A549 (cell line): ENCODE measurements around the gene SH2B2. TPM values are rescaled to one million over a fixed set of nuclear protein-coding genes. Genes with fewer than 3 reads are reported as not detected.
A peak's percentile ranks its signal among the peaks of the same experiment; 100 is the strongest.

Source experiments
- ATAC-seq, 2 experiments: fragments of 200-7000 bp in 1 of 2; fragments of >200 bp in 1 of 2; cut with Nextera tagmentation in 1 of 2; cut with Tn5 transposase in 1 of 2; 3 replicates each; pipeline versions ENCODE4 v1.8.0 to v1.9.1; 2018 to 2020; ENCODE audit warnings: mild to moderate bottlenecking in 1 of 2, moderate library complexity in 1 of 2
- CTCF ChIA-PET: fragments of 300-600 bp; sonication (Branson Sonifier 250); formaldehyde crosslinking; extraction: SDS; loops from one replicate; lab custom pipeline; 2021; ENCODE audit warnings: antibody characterized with exemption, inconsistent platforms; lab: Yijun Ruan, JAX
- POLR2A ChIA-PET: fragments of 350-600 bp; formaldehyde crosslinking; extraction: SDS; loops from one replicate; lab custom pipeline; 2021; ENCODE audit warnings: antibody characterized with exemption, inconsistent platforms; lab: Yijun Ruan, JAX
- DNase-seq, 2 experiments: peaks; one replicate each; pipeline versions ENCODE4 v3.0.0 to v3.0.0-alpha.2; 2011 to 2016; ENCODE audit warnings: low read depth in 1 of 2, low spot score in 1 of 2
- FAIRE-seq: peaks from 2 replicates; lab custom pipeline; 2011; peaks lifted over from hg19 to GRCh38; lab: Jason Lieb, UNC
- H3K27ac ChIP-seq, 2 experiments: fragments of >200 bp; sonication (Bioruptor Twin); formaldehyde crosslinking; 3 replicates each; pipeline ENCODE4 v1.5.1; 2016 to 2017
- H3K4me1 ChIP-seq: fragments of >200 bp; sonication (Bioruptor Twin); formaldehyde crosslinking; 3 replicates; pipeline ENCODE4 v1.6.1; 2016
- H3K4me2 ChIP-seq: fragments of >200 bp; sonication (Bioruptor Twin); formaldehyde crosslinking; 3 replicates; pipeline ENCODE4 v1.6.1; 2016
- H3K4me3 ChIP-seq: fragments of >200 bp; sonication (Bioruptor Twin); formaldehyde crosslinking; 3 replicates; pipeline ENCODE4 v1.5.1; 2016
- H3K9me3 ChIP-seq: fragments of >200 bp; sonication (Bioruptor Twin); formaldehyde crosslinking; 3 replicates; pipeline ENCODE4 v1.6.1; 2016
- CHD4 ChIP-seq: fragments of 200-600 bp; sonication (generic); IDR thresholded peaks from 2 replicates; pipeline ENCODE4 v1.6.1; 2016; ENCODE audit warnings: antibody characterized with exemption, mild to moderate bottlenecking, borderline replicate concordance
- FOSL2 ChIP-seq, 2 experiments: fragments of 450-650 bp in 1 of 2; fragments of >200 bp in 1 of 2; sonication (Bioruptor Twin) in 1 of 2; formaldehyde crosslinking; IDR thresholded peaks; 2 replicates each; pipeline versions ENCODE4 v1.5.0 to v1.6.1; 2016 to 2020; ENCODE audit warnings: mild to moderate bottlenecking in 1 of 2, moderate library complexity in 1 of 2
- FOXS1 ChIP-seq: fragments of 250-450 bp; sonication (Bioruptor Pico); IDR thresholded peaks from 2 replicates; pipeline ENCODE4 v1.5.0; 2020; ENCODE audit warnings: mild to moderate bottlenecking, moderate library complexity
- GATA3 ChIP-seq: IDR thresholded peaks from 2 replicates; pipeline ENCODE4 v1.6.1; 2012; ENCODE audit warnings: borderline replicate concordance
- HEYL ChIP-seq: fragments of 250-450 bp; sonication (Bioruptor Pico); IDR thresholded peaks from 2 replicates; pipeline ENCODE4 v1.8.0; 2021; ENCODE audit warnings: mild to moderate bottlenecking, moderate library complexity
- HOXB13 ChIP-seq: fragments of 250-450 bp; sonication (Bioruptor Pico); IDR thresholded peaks from 2 replicates; pipeline ENCODE4 v1.5.0; 2020; ENCODE audit warnings: low read depth, mild to moderate bottlenecking, moderate library complexity
- HOXB5 ChIP-seq: fragments of 250-450 bp; sonication (Bioruptor Pico); IDR thresholded peaks from 2 replicates; pipeline ENCODE4 v1.5.0; 2020; ENCODE audit warnings: mild to moderate bottlenecking, moderate library complexity
- KDM5A ChIP-seq: fragments of 200-600 bp; sonication (generic); IDR thresholded peaks from 2 replicates; pipeline ENCODE4 v1.6.1; 2016; ENCODE audit warnings: antibody characterized with exemption, mild to moderate bottlenecking
- MYC ChIP-seq: IDR thresholded peaks from 2 replicates; pipeline ENCODE4 v1.6.1; 2012; ENCODE audit warnings: mild to moderate bottlenecking, inconsistent platforms, low read length, improper control_type of control experiment, borderline replicate concordance
- NPAS2 ChIP-seq: fragments of 250-450 bp; sonication (Bioruptor Pico); IDR thresholded peaks from 2 replicates; pipeline ENCODE4 v1.8.0; 2022; ENCODE audit warnings: mild to moderate bottlenecking, moderate library complexity, borderline replicate concordance
- POLR2AphosphoS2 ChIP-seq: conservative IDR thresholded peaks from 2 replicates; pipeline ENCODE4 v1.6.1; 2012; ENCODE audit warnings: low read length, improper control_type of control experiment, inconsistent platforms
- SREBF2 ChIP-seq: fragments of 450-650 bp; IDR thresholded peaks from 2 replicates; pipeline ENCODE4 v1.6.1; 2014; ENCODE audit warnings: mild to moderate bottlenecking, moderate library complexity
- TFCP2L1 ChIP-seq: fragments of 250-450 bp; sonication (Bioruptor Pico); IDR thresholded peaks from 2 replicates; pipeline ENCODE4 v1.5.0; 2021; ENCODE audit warnings: mild to moderate bottlenecking
- TP53 ChIP-seq: fragments of 250-450 bp; sonication (Bioruptor Pico); IDR thresholded peaks from 2 replicates; pipeline ENCODE4 v1.5.0; 2021; ENCODE audit warnings: mild to moderate bottlenecking, moderate library complexity
- ZFP36 ChIP-seq: fragments of 450-650 bp; IDR thresholded peaks from 2 replicates; pipeline ENCODE4 v1.6.1; 2014; ENCODE audit warnings: borderline replicate concordance; ENCODE audit not compliant: partially characterized antibody
- WGBS: methylation state at CpG from one replicate; pipeline ENCODE4 v1.1.6; 2017; ENCODE audit errors: missing lambda C conversion rate; 5-methylcytosine and 5-hydroxymethylcytosine counted together
- polyA plus RNA-seq, 4 experiments: library from polyadenylated mRNA; depleted of rRNA in 3 of 4; stranded (reverse); fragments of >200 nt; fragmentation: RNase III in 1 of 4; extraction: RNeasy Plus Mini Kit Qiagen cat#74134 plus additional on column Dnase treatment in 1 of 4; gene quantifications; 2 replicates in 3 of 4; 3 replicates in 1 of 4; pipeline ENCODE4 v1.2.3, GENCODE V29; 2011 to 2017
- TF ChIP-seq, protein P1 (sequence below): IDR thresholded peaks from 2 replicates; pipeline ENCODE4 v1.6.1; 2012
- TF ChIP-seq, protein P2 (sequence below): fragments of 150-350 bp; IDR thresholded peaks from 2 replicates; pipeline ENCODE4 v1.6.1; 2014; ENCODE audit warnings: low read depth, mild to moderate bottlenecking, low read length
- TF ChIP-seq, protein P3 (sequence below): fragments of >200 bp; sonication (Bioruptor Twin); formaldehyde crosslinking; IDR thresholded peaks from 3 replicates; pipeline ENCODE4 v1.6.1; 2016

The SH2B2 gene
- polyA plus RNA-seq, 2 of the 4 experiments (the other 2 are of a cell fraction): 1.1 to 2.3 TPM

DNA sequence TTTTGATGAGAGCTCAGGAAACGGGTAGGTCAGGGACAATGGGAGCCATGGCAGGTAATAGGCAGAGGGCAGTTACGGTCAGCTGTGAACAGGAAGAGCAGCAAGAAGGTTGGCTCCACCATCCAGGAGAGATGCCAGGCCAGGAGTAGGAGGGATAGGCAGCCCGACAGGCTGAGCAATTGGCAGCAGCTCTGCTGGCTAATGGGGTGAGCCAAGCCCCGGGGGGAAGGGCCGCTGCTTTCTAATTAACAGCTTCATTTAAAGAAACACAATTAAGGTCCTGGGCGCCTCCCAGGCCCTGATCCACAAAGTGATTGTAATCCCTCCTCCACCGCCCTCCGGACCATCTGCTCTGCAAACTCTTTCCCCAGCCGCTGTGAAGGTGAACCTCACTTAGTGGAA lies 23.7 kb downstream of the SH2B2 start:
- CTCF ChIA-PET: interaction anchor here (1.6 kb wide), 1 partner anchor 10 kb away, joined by 3 read pairs; no protein-coding TSS in a partner anchor
- Histone ChIP-seq H3K9me3 (no peaks in the 10 kb centered on the region), H3K4me2 (no peak overlapping the region), H3K4me1 (peaks cover 9% of the 10 kb centered on the region), H3K27ac (no peak overlapping the region), H3K4me3 (no peak overlapping the region)
- POLR2A ChIA-PET: no interaction called here
- DNase-seq: no peak
- ATAC-seq: no peak
- FAIRE-seq: no peak
- 91% methylated on average over 9 of the region's 9 CpGs for WGBS
- TF ChIP-seq, protein P1, sequence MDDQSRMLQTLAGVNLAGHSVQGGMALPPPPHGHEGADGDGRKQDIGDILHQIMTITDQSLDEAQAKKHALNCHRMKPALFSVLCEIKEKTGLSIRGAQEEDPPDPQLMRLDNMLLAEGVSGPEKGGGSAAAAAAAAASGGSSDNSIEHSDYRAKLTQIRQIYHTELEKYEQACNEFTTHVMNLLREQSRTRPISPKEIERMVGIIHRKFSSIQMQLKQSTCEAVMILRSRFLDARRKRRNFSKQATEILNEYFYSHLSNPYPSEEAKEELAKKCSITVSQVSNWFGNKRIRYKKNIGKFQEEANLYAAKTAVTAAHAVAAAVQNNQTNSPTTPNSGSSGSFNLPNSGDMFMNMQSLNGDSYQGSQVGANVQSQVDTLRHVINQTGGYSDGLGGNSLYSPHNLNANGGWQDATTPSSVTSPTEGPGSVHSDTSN: no peak
- TF ChIP-seq FOSL2 (IDR thresholded peaks at IDR 0.05) (no peak), FOSL2 (CRISPR knock-in tag; IDR thresholded peaks at IDR 0.05) (no peak), POLR2AphosphoS2 (no peak), SREBF2 (no peak), HEYL (CRISPR knock-in tag) (no peak), TFCP2L1 (CRISPR knock-in tag) (no peak), ZFP36 (peak; percentile 74)

DNA sequence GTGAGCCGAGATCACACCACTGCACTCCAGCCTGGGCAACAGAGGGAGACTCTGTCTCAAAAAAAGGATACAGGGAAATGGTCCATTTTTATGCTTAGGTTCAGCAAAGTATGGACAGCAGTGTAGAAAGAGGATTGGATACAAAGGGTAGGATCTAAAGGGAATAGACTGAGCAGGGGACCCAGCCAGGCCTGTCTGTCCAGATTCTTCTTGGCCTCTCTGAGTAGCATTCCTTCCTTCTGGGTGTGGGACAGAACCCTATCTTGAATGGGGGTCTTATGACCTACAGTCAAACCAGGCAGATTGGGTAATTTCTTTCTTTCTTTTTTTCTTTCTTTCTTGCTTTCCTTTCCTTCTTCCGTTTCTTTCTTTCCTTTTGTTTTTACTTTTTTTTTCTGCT lies 25.6 kb downstream of the SH2B2 start:
- no peak for TF ChIP-seq GATA3
- TF ChIP-seq FOXS1 (CRISPR knock-in tag): no peak
- no peak for TF ChIP-seq FOSL2 (IDR thresholded peaks at IDR 0.05)
- no peak for TF ChIP-seq FOSL2 (CRISPR knock-in tag; IDR thresholded peaks at IDR 0.05)
- no peak for TF ChIP-seq MYC
- no peak for TF ChIP-seq HOXB5 (CRISPR knock-in tag)
- TF ChIP-seq HOXB13 (CRISPR knock-in tag): no peak
- TF ChIP-seq, protein P2, sequence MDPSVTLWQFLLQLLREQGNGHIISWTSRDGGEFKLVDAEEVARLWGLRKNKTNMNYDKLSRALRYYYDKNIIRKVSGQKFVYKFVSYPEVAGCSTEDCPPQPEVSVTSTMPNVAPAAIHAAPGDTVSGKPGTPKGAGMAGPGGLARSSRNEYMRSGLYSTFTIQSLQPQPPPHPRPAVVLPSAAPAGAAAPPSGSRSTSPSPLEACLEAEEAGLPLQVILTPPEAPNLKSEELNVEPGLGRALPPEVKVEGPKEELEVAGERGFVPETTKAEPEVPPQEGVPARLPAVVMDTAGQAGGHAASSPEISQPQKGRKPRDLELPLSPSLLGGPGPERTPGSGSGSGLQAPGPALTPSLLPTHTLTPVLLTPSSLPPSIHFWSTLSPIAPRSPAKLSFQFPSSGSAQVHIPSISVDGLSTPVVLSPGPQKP: no peak
- TF ChIP-seq, protein P3, sequence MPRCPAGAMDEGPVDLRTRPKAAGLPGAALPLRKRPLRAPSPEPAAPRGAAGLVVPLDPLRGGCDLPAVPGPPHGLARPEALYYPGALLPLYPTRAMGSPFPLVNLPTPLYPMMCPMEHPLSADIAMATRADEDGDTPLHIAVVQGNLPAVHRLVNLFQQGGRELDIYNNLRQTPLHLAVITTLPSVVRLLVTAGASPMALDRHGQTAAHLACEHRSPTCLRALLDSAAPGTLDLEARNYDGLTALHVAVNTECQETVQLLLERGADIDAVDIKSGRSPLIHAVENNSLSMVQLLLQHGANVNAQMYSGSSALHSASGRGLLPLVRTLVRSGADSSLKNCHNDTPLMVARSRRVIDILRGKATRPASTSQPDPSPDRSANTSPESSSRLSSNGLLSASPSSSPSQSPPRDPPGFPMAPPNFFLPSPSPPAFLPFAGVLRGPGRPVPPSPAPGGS: no peak
- TF ChIP-seq TP53 (CRISPR knock-in tag): no peak
- no peak for TF ChIP-seq CHD4
- TF ChIP-seq NPAS2 (CRISPR knock-in tag): no peak
- TF ChIP-seq KDM5A: no peak
- ATAC-seq (no peak), DNase-seq (no peak), FAIRE-seq (no peak)
- H3K4me1 ChIP-seq: peaks cover 3% of the 10 kb centered on the region; the same call in 2 of the 3 replicates
- no peak overlapping the region for H3K4me2 ChIP-seq
- no peak overlapping the region for H3K27ac ChIP-seq
- CTCF ChIA-PET: interaction anchor here (0.7 kb wide), 1 partner anchor 770 kb away, joined by 3 read pairs; no protein-coding TSS in a partner anchor
- POLR2A ChIA-PET: no interaction called here
- H3K4me3 ChIP-seq: no peak overlapping the region
- no peaks in the 10 kb centered on the region for H3K9me3 ChIP-seq
- 84% methylated on average over 2 of the region's 2 CpGs for WGBS

DNA sequence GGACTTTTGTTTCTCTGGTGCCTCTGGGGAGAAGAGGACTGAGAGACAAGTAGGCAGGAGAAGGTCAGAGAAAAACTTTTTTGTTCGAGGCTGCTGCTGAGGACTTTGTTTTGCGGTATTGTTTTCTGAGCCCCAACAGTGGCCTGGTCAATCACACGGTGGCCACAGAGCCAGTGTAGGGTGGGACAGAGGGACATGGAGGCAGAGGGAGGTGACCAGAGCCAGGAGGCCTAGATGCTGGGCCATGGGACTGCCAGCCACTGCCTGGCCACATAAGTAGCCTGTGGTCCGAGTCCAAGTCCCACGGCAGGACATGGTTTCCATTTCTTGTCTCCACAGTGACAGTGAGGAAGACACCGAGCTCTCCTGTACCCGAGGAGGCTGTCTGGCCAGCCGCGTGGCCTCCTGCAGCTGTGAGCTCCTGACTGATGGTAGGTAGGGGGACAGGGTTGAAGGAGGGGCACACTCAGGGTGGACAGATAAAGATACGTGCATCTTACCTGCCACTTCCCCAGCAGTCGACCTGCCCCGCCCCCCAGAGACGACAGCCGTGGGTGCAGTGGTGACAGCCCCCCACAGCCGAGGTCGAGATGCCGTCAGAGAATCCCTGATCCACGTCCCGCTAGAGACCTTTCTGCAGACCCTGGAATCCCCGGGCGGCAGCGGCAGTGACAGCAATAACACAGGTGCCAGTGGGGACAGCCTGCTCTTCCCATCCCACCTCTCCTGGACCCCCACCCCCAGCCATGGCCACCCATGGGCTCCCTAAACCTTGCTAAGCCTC lies 27.5 kb downstream of the SH2B2 start:
- POLR2A ChIA-PET: no interaction called here
- no peaks in the 10 kb centered on the region for H3K4me1 ChIP-seq
- ATAC-seq: no peak
- CTCF ChIA-PET: no interaction called here
- TF ChIP-seq, protein P3: no peak
- FAIRE-seq: no peak
- no peaks in the 10 kb centered on the region for H3K9me3 ChIP-seq
- no peak for DNase-seq
- H3K27ac ChIP-seq: no peak overlapping the region
- H3K4me3 ChIP-seq: no peak overlapping the region
- no peak overlapping the region for H3K4me2 ChIP-seq
- 81% methylated on average over 14 of the region's 22 CpGs for WGBS
